ENCODE results near the gene SERPINB13.

The SERPINB13 gene, protein sequence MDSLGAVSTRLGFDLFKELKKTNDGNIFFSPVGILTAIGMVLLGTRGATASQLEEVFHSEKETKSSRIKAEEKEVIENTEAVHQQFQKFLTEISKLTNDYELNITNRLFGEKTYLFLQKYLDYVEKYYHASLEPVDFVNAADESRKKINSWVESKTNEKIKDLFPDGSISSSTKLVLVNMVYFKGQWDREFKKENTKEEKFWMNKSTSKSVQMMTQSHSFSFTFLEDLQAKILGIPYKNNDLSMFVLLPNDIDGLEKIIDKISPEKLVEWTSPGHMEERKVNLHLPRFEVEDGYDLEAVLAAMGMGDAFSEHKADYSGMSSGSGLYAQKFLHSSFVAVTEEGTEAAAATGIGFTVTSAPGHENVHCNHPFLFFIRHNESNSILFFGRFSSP

DNA sequence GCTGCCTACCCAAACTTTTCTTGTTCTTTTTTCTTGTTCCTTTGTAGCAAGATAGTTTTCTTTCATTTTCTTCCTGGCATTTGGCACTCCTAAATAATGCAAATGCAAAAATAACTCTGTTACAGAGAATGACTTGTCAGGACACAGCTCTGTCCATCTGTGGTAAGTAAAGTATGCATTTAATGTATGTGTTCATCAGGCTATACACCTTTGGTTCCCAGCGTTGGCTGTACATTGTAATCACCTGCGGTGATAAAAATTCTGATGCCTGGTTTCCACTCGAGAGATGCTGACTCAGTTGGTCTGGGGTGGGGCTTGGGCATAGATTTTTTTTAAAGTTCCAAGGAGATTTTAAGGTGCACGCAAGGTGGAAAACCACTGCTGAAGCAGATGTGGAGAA, at the start of gene SERPINB13:
TSS of gene SERPINB13 (plus strand) at position 378 of the 400 bp plus-strand sequence. CDS start 1,325 bp downstream, outside the sequence.
- no peak for DNase-seq

- no peak for DNase-seq
Measured at GRCh38 chr18:63539904-63540510, 47.1 kb upstream of the SERPINB13 start.

DNA sequence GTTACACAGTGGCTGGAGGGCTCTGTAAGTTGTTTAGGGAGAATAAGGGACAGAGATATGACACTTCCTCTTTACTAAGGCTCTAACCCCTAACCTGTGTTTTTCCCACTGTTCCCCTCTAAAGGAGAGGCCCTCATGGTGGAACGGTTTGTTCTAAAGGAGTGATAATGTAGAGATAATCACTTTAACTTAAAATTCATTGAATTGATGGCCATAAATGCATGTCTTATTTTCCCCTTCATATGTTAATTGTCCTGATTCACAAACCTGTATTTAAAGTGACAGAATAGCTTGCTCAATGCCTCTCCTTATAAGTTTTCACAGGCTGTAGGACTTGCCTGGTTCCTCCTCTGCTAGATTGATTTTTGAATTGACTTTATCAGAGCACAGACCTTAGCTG, 45.1 kb upstream of the SERPINB13 start, which contains the start of gene SERPINB12:
TSS of gene SERPINB12 (plus strand) at position 301 of the 400 bp plus-strand sequence. CDS start 13,791 bp downstream, outside the sequence.
- DNase-seq = no peak

DNA sequence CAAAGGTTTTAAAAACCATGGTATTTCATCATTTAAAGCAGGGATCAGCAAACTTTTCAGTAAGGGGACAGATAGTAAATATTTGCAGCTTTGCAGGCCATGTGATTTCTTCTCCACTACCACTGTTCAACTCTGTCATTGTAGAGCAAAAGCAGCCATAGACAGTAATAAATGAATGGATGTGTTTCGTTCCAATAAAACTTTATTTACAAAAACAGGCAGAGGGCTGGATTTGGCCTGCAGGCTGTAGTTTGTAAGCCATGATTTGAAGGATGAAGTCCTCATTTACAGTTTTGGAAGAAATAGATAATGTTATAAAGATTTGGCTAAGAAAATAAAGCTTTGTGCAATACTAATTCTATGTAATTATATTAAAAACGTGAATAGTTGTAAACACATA, 43.1 kb upstream of the SERPINB13 start:
- no peak for DNase-seq

DNA sequence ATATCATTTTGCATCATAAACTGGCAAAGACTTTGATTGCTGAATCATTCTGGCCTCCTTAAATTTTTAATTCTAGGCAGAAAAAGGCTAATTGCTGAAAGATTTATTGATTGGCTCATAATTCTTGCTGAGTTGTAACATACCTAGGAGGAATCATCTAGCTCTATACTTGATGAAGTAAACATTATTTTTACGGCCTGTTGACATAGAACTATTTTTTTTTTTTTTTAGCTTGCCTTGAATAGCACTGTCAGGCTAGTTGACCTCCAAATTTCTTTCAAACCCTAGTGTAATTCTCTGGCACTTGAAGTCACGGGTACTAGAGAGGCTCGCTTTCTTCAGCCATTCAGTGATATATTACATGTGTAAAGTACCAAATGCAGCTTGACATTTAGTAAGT, 42.1 kb upstream of the SERPINB13 start:
- no peak for DNase-seq

GRCh38 chr18:63550068-63550467, 37.1 kb upstream of the SERPINB13 start:
- no peak for DNase-seq

DNA sequence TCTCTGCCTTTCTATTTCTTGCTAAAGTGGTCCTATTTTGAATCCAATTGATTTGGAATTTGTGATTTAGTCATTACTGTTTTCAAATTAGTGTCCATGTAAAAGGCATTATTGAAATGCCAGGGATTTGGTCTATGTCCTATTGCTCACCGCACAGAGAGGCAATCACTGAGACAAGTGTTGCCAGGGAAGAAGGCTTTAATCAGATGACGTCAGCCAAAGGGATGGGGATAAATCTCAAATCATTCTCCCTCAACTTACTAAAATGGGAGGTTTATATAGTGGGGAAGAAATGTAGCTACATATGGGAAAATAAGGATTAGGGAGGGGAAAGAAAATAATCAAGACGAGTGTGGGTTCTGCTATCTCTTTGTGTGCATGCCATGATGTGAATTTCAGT, 35.4 kb upstream of the SERPINB13 start:
- DNase-seq = no peak

DNA sequence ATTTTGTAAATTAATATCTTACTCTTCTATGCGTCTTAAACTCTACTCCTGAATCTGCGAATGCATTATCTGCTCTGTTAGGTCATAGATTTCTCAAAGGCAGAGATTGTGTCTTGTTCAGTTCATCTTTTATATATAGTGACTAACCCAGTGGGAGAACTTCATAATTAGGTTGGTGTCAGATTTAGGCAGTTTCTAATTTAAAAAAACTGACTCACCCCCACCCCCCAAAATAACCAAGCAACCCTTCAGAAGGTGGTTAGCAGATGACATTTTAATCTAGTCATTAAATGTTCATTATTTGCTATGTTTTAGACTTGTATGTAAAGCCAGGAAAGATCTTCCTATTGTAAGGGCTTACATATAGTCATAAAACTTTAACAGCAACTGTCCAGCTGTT, 34.6 kb upstream of the SERPINB13 start:
- DNase-seq = no peak

DNA sequence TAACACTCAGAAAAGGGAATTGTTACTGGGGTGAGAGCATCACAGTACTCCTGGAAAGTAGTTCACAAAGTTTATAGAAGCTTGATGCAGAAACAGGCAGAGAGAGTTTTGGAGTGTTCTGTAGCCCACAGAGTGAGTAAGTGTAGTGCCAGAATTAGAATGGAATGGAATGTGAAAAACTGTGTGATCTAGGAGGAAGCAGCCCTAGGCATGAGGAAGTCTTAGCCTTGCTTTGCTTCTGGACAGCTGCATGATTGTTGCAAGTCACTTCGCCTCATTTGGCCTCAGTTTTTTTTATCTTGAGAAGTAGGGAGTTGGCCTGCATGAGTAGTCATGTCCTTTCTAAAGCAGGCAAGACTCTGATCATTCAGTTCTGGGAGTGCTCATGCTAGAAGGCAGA, 34.1 kb upstream of the SERPINB13 start:
- DNase-seq = no peak

GRCh38 chr18:63559567-63560491, 27.3 kb upstream of the SERPINB13 start:
- DNase-seq = no peak

DNA sequence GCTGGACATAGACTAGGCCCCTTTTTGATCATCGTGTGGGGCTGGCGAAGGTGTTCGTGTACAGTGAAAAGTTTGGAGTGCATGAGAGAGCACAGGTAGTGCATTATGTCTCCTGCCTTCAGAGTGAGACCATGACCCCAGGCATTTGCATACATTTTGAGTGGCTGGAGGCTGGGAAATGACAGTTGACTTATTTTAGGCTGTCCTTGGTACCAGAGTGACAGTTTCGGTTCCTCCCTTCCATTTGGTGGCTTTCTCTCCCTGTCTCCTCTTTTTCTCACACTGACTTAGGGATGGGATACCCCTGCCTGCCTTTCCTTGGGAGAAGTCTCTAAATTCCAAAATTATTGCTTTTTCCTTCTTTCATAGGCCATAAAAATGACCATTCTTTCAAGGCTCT, 24.9 kb upstream of the SERPINB13 start:
- no peak for DNase-seq

- DNase-seq = no peak
Measured at GRCh38 chr18:63564021-63564420, 23.1 kb upstream of the SERPINB13 start.

DNA sequence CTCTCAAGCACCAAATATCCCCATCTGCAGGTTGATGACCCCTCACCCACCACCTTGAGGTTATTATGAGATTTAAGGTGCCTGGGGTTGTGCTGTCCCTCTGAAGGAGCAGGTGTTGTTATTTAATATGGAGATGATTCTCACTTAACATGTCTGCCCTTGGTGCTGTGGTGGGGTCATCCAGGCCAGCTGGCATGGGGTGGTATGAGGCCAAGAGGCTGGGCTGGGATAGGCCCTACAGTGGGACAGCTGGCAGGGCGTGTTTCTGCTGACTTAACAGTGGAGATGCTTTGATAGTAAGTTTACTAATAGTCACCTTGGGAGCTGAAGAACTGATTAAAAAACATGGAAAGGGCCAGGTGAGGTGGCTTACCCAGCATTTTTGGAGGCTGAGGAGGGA, 22.6 kb upstream of the SERPINB13 start:
- no peak for DNase-seq

GRCh38 chr18:63567276-63567675, 19.9 kb upstream of the SERPINB13 start:
- no peak for DNase-seq

- no peak for DNase-seq
Measured at GRCh38 chr18:63567825-63568224, 19.3 kb upstream of the SERPINB13 start.

DNA sequence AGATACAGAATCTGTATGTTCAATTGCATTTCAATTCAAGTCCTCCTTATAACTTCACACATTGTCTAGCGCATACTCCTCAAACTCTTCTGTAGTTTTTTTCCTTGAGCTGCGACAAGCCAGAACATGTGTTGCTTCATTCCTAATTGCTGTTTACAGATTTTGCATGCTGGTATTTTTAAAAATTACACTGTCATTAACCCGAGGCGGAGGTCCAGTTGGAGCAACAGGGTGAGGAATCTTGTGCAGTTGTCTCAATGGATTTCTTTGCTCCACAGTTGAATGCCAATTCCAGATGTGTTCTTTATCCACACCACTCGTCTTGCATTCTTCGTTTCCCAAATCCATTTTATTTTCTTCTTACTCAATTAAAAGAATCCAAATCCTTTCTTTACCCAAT, 16.4 kb upstream of the SERPINB13 start:
- DNase-seq = no peak

GRCh38 chr18:63575681-63576080, 11.5 kb upstream of the SERPINB13 start:
- no peak for DNase-seq

DNA sequence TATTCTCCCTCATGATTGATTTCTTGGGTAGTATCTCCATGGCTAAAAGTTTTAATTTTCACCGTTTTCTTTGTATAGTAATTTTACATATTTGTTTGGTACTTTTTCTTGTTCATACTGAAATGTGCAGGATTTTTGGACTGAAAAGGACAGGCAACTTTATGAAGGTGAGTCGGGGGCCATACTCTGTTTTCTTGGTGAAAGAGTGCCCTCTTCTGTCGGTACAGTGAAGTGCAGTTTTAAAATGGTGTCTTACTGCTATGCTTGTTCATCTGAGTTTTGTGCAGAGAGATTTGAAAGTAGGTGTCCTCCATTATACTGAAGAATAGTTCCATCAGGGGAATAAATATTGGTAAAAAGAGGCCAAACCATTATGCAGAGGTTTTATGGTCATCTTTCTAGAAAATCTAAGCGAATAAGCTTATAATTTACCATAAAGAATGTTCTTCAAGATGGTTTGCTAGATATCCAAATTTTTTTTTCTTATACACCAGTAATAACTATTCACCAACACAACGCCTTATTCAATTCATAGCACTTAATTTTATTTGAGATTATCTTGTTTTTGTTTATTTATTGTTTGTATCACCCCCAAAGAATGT, 8.7 kb upstream of the SERPINB13 start:
- peak; percentile 15 for DNase-seq

GRCh38 chr18:63579616-63580015, 7.5 kb upstream of the SERPINB13 start:
- no peak for DNase-seq

GRCh38 chr18:63585988-63586387, 1.2 kb upstream of the SERPINB13 start:
- no peak for DNase-seq

DNA sequence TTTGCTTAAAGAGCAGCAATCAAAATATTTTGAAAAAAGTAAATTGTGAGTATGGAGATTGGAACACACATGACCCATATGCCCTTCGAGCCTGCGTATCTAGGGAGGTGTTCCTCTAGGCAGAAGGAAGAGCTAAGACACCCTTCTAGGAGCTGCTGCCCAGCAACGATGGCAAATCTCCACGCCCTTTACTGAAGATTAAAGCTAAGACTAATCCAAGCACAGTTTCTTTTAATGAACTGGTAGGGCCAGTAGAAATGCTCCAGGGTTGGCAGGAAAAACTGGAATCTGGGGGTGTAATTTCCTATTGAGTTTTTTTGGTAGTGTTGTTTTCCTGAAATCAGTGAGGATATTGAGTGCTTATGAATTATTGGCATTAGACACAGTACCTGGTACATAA, 712 bp upstream of the SERPINB13 start:
- no peak for DNase-seq

DNA sequence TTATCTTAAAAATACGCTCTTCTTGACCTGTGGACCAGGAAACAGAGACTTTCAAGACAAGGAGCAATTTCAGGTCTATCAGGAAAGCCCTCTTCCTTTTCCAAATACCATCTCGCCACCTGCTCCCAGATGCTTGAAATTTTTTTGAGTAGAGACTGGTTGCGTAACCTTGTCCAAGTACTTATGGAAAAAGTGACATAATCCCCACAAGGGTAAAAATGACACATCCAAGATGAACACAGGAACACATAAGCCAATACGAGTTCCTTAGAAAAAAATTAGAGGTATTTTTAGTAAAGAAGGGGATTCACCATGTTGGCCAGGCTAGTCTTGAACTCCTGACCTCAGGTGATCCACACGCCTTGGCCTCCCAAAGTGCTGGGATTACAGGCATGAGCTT, 1.8 kb downstream of the SERPINB13 start:
- no peak for DNase-seq

DNA sequence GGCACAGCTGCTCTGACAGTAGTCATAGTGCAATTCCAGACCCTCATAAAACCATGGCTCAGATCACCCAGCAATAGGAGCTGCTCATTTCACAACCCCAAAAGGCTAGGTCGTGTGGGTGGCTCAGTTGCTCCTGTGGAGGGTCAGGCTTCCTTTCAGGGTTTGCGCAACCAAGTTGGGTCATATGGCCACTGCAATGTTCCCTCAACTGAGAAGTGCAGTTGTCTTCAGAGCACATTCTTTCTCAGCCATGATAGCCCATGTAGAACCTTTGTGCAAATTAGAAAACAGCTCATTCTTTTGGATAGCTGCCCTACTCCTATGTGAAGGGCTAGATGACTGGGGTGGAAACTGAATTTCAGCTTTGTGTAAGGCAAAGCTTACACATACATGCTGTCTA, 3.2 kb downstream of the SERPINB13 start:
- DNase-seq = no peak

Data from activated CD4-positive, alpha-beta T cell treated with anti-CD3 and anti-CD28 coated beads for 48 hours (primary cell).